ENCODE measurements around the gene FAM43A.

Gene FAM43A

GRCh38 chr3:194685718-194686413 lies at the start of gene FAM43A:
Gene FAM43A, plus strand, starts transcription at chr3:194685883. Its CDS starts 944 bp downstream, at chr3:194686827.
- peak; percentile 67 to 77 for DNase-seq (ENCODE audit: low read depth in 1 of 2, low spot score in 1 of 2)

GRCh38 chr3:194637066-194637465 lies 48.6 kb upstream of the FAM43A start:
- no peak for DNase-seq (ENCODE audit: low read depth in 1 of 2, low spot score in 1 of 2)

- DNase-seq (ENCODE audit: low read depth in 1 of 2, low spot score in 1 of 2) = no peak
Measured at GRCh38 chr3:194637541-194638400, 47.9 kb upstream of the FAM43A start.

GRCh38 chr3:194638991-194639605 lies 46.6 kb upstream of the FAM43A start:
- no peak for DNase-seq (ENCODE audit: low read depth in 1 of 2, low spot score in 1 of 2)

GRCh38 chr3:194640829-194641228 lies 44.9 kb upstream of the FAM43A start:
- no peak for DNase-seq (ENCODE audit: low read depth in 1 of 2, low spot score in 1 of 2)

GRCh38 chr3:194642769-194643168 lies 42.9 kb upstream of the FAM43A start:
- no peak for DNase-seq (ENCODE audit: low read depth in 1 of 2, low spot score in 1 of 2)

- no peak for DNase-seq (ENCODE audit: low read depth in 1 of 2, low spot score in 1 of 2)
Measured at GRCh38 chr3:194647747-194648146, 37.9 kb upstream of the FAM43A start.

- no peak for DNase-seq (ENCODE audit: low read depth in 1 of 2, low spot score in 1 of 2)
Measured at GRCh38 chr3:194654443-194654842, 31.2 kb upstream of the FAM43A start.

- no peak for DNase-seq (ENCODE audit: low read depth in 1 of 2, low spot score in 1 of 2)
Measured at GRCh38 chr3:194657439-194657838, 28.2 kb upstream of the FAM43A start.

GRCh38 chr3:194658477-194659242 lies 27.0 kb upstream of the FAM43A start:
- no peak for DNase-seq (ENCODE audit: low read depth in 1 of 2, low spot score in 1 of 2)

- no peak for DNase-seq (ENCODE audit: low read depth in 1 of 2, low spot score in 1 of 2)
Measured at GRCh38 chr3:194659778-194660177, 25.9 kb upstream of the FAM43A start.

GRCh38 chr3:194661374-194661773 lies 24.3 kb upstream of the FAM43A start:
- DNase-seq (ENCODE audit: low read depth in 1 of 2, low spot score in 1 of 2) = no peak

- DNase-seq (ENCODE audit: low read depth in 1 of 2, low spot score in 1 of 2) = no peak
Measured at GRCh38 chr3:194661946-194662345, 23.7 kb upstream of the FAM43A start.

GRCh38 chr3:194664857-194665256 lies 20.8 kb upstream of the FAM43A start:
- DNase-seq (ENCODE audit: low read depth in 1 of 2, low spot score in 1 of 2) = no peak

GRCh38 chr3:194667363-194667762 lies 18.3 kb upstream of the FAM43A start:
- no peak for DNase-seq (ENCODE audit: low read depth in 1 of 2, low spot score in 1 of 2)

- no peak for DNase-seq (ENCODE audit: low read depth in 1 of 2, low spot score in 1 of 2)
Measured at GRCh38 chr3:194671511-194671899, 14.2 kb upstream of the FAM43A start.

- peak; percentile 60 to 88 for DNase-seq (ENCODE audit: low read depth in 1 of 2, low spot score in 1 of 2)
Measured at GRCh38 chr3:194671900-194672808, 13.5 kb upstream of the FAM43A start, which contains the start of gene LSG1. Gene LSG1, minus strand, starts transcription at chr3:194672191. Its CDS starts 29 bp downstream, at chr3:194672162.

GRCh38 chr3:194672876-194673275 lies 12.8 kb upstream of the FAM43A start:
- no peak for DNase-seq (ENCODE audit: low read depth in 1 of 2, low spot score in 1 of 2)

GRCh38 chr3:194673761-194674160 lies 11.9 kb upstream of the FAM43A start:
- no peak for DNase-seq (ENCODE audit: low read depth in 1 of 2, low spot score in 1 of 2)

GRCh38 chr3:194675081-194675640 lies 10.5 kb upstream of the FAM43A start:
- peak; percentile 50 to 69 for DNase-seq (ENCODE audit: low read depth in 1 of 2, low spot score in 1 of 2)
